Suprapubic skin (tissue), 3 donors: ENCODE results near the gene ZCCHC4.

Experiments
- CTCF ChIP-seq, 2 donors: fragments of 200-600 bp in 1 of 2; fragments of 450-650 bp in 1 of 2; sonication (generic) in 1 of 2; IDR thresholded peaks; one replicate each; pipeline ENCODE4 v1.5.1; 2016 to 2019; ENCODE audit warnings: antibody characterized with exemption in 2 of 2, mild to moderate bottlenecking in 1 of 2, moderate library complexity in 1 of 2
- EP300 ChIP-seq: sonication (generic); formaldehyde crosslinking; IDR thresholded peaks from one replicate; pipeline ENCODE4 v1.6.1; 2017; ENCODE audit warnings: antibody characterized with exemption
- POLR2A ChIP-seq, 2 donors: fragments of 450-650 bp; IDR thresholded peaks; one replicate each; pipeline ENCODE4 v1.6.1; 2017; ENCODE audit warnings: antibody characterized with exemption in 2 of 2, mild to moderate bottlenecking in 2 of 2, moderate library complexity in 2 of 2

- no peak for TF ChIP-seq CTCF (IDR thresholded peaks at IDR 0.05)
- no peak for TF ChIP-seq POLR2A (IDR thresholded peaks at IDR 0.05)
- no peak for TF ChIP-seq EP300
Observed at GRCh38 chr4:25306518-25307057, 6.0 kb upstream of the ZCCHC4 start.
